HG03558 (cell line): Measurements from ENCODE around the gene IFT88.

ENCODE experiments used
- ATAC-seq: cut with Tn5 transposase; IDR thresholded peaks from one replicate; pipeline ENCODE4 v1.9.1; 2021; ENCODE audit warnings: moderate number of reproducible peaks; ENCODE audit not compliant: unreplicated experiment; ENCODE audit errors: extremely low read depth

Gene IFT88

GRCh38 chr13:20711301-20712044 lies 144.5 kb downstream of the IFT88 start:
- ATAC-seq = no peak

- ATAC-seq = no peak
Observed at GRCh38 chr13:20713014-20713376, 146.0 kb downstream of the IFT88 start.

GRCh38 chr13:20713751-20714150 lies 146.8 kb downstream of the IFT88 start:
- ATAC-seq = no peak

GRCh38 chr13:20714161-20714560 lies 147.2 kb downstream of the IFT88 start:
- no peak for ATAC-seq

GRCh38 chr13:20714563-20715329 lies 147.8 kb downstream of the IFT88 start:
- ATAC-seq = no peak

- no peak for ATAC-seq
Observed at GRCh38 chr13:20715330-20715712, 148.4 kb downstream of the IFT88 start.

GRCh38 chr13:20716951-20717350 lies 150.0 kb downstream of the IFT88 start:
- ATAC-seq = no peak

GRCh38 chr13:20717581-20718542 lies 150.9 kb downstream of the IFT88 start:
- ATAC-seq = no peak

- no peak for ATAC-seq
Observed at GRCh38 chr13:20718958-20719566, 152.1 kb downstream of the IFT88 start.

GRCh38 chr13:20719783-20720182 lies 152.8 kb downstream of the IFT88 start:
- ATAC-seq = no peak

GRCh38 chr13:20720499-20720898 lies 153.5 kb downstream of the IFT88 start:
- ATAC-seq = no peak

- ATAC-seq = no peak
Observed at GRCh38 chr13:20721058-20721453, 154.1 kb downstream of the IFT88 start.

GRCh38 chr13:20721454-20722357 lies 154.7 kb downstream of the IFT88 start:
- ATAC-seq = no peak

- no peak for ATAC-seq
Observed at GRCh38 chr13:20727856-20728255, 160.9 kb downstream of the IFT88 start.

- no peak for ATAC-seq
Observed at GRCh38 chr13:20728579-20729311, 161.8 kb downstream of the IFT88 start.

- no peak for ATAC-seq
Observed at GRCh38 chr13:20729633-20730585, 163.0 kb downstream of the IFT88 start.

GRCh38 chr13:20738616-20739015 lies 171.7 kb downstream of the IFT88 start:
- no peak for ATAC-seq

GRCh38 chr13:20740021-20740420 lies 173.1 kb downstream of the IFT88 start:
- no peak for ATAC-seq
